ENCODE data around the gene UGT2B15.
"Not testable (repeated sequence)": the region's sequence is repeated elsewhere in the genome, so short reads cannot be mapped to it uniquely, and the experiment has no call there.

Gene UGT2B15

GRCh38 chr4:68655764-68656444, 14.5 kb downstream of the UGT2B15 start:
- no peak for DNase-seq

GRCh38 chr4:68654946-68655721, 15.3 kb downstream of the UGT2B15 start:
- DNase-seq = no peak

DNA sequence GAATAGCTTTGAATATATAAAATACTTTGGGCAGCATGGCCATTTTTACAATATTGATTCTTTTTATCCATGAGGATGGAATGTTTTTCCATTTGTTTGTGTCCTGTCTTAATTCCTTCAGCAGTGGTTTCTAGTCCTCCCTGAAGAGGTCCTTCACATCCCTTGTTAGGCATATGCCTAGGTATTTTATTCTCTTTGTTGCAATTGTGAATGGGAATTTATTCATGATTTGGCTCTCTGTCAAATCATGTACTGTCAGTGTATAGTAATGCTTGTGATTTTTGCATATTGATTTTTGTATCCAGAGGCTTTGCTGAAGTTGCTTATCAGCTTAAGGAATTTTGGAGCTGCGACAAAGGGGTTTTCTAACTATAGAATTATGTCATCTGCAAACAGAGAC, 18.5 kb downstream of the UGT2B15 start:
- no peak for DNase-seq

DNA sequence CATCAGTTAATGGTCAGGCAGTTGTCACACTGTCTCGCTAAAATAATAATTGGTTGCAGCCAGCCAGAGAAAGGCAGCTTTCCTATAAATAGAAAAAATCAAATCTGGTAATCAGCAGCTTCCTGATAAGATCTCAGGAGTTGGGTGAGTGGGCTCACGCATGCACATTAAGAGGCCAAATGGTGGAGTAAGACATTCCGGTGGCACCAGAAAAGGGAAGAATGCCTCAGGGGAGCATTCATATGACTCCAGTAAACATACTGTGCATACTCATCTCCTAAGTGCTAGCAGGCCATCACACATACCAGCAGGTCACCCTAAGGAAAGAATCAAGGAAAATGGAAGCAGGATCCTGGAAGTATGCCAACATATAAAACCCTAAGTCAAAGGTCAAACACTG, 40.1 kb downstream of the UGT2B15 start:
- no peak for DNase-seq

DNA sequence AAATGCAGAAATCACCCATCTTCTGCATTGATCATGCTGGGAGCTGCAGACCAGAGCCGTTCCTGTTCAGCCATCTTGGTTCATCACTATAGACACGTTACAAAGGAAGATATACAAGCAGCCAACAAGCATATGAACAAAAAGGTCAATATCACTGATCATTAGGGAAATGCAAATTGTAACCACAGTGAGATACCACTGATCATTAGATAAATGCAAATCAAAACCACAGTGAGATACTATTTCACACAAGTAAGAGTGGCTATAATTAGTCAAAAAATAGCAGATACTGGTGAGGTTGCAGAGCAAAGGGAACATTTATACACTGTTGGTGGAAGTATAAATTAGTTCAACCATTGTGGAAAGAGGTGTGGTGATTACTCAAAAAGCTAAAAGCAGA, 47.7 kb downstream of the UGT2B15 start:
- DNase-seq = not testable (repeated sequence)

GRCh38 chr4:68617003-68617698, 53.3 kb downstream of the UGT2B15 start:
- no peak for DNase-seq

GRCh38 chr4:68615699-68616422, 54.6 kb downstream of the UGT2B15 start:
- DNase-seq = no peak

DNA sequence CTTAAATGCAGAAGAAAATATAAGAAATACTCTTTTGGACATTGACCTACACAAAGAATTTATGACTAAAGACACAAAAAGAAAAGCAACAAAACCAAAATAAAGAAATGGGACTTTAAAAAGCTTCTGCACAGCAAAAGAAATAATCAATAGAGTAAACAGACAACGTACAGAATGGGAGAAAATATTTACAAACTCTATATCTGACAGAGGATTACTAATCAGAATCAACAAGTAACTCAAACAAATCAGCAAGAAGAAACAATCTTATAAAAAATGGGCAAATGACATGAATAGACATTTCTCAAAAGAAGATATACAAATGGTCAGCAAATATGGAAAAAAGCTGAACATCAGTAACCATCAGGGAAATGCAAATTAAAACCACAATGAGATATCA, 56.7 kb downstream of the UGT2B15 start:
- no peak for DNase-seq

GRCh38 chr4:68606240-68606639, 64.2 kb downstream of the UGT2B15 start:
- DNase-seq = no peak

DNA sequence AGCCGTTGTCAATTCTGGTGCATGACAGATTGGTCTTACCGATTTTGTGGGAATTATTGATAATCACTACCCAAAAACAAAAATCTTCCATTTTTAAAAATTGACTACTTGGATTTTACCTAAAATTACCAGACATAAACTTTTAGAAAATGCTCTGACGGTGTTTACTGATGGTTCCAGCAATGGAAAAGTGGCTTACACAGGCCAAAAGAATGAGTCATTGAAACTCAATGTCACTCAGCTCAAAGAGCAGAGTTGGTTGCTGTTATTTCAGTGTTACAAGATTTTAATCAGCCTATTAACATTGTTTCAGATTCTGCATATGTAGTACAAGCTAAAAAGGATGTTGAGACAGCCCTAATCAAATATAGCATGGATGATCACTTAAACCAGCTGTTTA, 71.3 kb downstream of the UGT2B15 start:
- no peak for DNase-seq

DNA sequence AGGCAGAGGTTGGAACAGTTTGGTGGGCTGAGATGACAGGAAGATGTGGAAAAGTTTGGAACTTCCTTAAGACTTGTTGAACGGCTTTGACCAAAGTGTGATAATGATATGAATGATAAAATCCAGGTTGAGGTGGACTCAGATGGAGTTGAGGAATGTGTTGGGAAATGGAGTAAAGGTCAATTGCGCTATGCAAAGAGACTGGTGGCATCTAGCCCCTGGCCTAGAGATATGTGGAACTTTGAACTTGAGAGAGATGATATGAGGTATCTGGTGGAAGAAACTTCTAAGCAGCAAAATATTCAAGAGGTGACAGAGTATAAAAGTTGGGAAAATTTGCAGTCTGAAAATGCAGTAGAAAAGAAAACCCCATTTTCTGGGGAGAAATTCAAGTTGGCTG, 73.0 kb downstream of the UGT2B15 start:
- DNase-seq = no peak

Data from SIG-M5 (cell line).